K562 (cell line): ENCODE data around the gene ZBTB47. TPM values are rescaled to one million over a fixed set of nuclear protein-coding genes. Genes with fewer than 3 reads are reported as not detected.

ENCODE experiments used
- ATAC-seq: fragments of 200-7000 bp; cut with Tn5 transposase; 3 replicates; pipeline ENCODE4 v1.9.1; 2020; ENCODE audit warnings: moderate library complexity
- BruUV-seq: library from RNA; stranded (reverse); fragments of 400-500 nt; replicated peaks from 2 replicates; lab custom pipeline; 2021; lab: Mats Ljungman, UMichigan
- CTCF ChIA-PET: fragments of 300-600 bp; formaldehyde crosslinking; extraction: SDS; loops from one replicate; lab custom pipeline; 2021; ENCODE audit warnings: low intra/inter-chr PET ratio; lab: Yijun Ruan, JAX
- POLR2A ChIA-PET: fragments of 300-600, 350-650 bp; sonication (Branson Sonifier 250); formaldehyde crosslinking; extraction: SDS; loops from one replicate; lab custom pipeline; 2021; ENCODE audit warnings: antibody characterized with exemption, inconsistent platforms; lab: Yijun Ruan, JAX
- DNase-seq, 4 experiments: peaks; one replicate each; pipeline versions ENCODE4 v3.0.0 to v3.0.0-alpha.2; 2011 to 2018; ENCODE audit warnings: low spot score in 3 of 4, mixed read lengths in 3 of 4; ENCODE audit errors: extremely low read depth in 1 of 4
- FAIRE-seq: peaks from 2 replicates; lab custom pipeline; 2011; peaks lifted over from hg19 to GRCh38; lab: Jason Lieb, UNC
- H2AFZ ChIP-seq: 2 replicates; pipeline ENCODE4 v1.6.0; 2011; ENCODE audit warnings: low read depth, low read length, control low read depth, inconsistent platforms
- H3K27ac ChIP-seq: fragments of 200-600 bp; 3 replicates; pipeline ENCODE4 v1.8.0; 2011; ENCODE audit warnings: low read depth, mild to moderate bottlenecking, control low read depth, inconsistent platforms, low read length, moderate library complexity, mixed read lengths; ENCODE audit errors: extremely low read depth
- H3K27me3 ChIP-seq, 2 experiments: fragments of 300-600 bp in 1 of 2; 2 replicates in 1 of 2; 3 replicates in 1 of 2; pipeline versions ENCODE4 v1.6.0 to v1.8.0; 2011; ENCODE audit warnings: inconsistent platforms in 2 of 2, low read length in 2 of 2, mild to moderate bottlenecking in 1 of 2, mixed read lengths in 1 of 2, moderate library complexity in 1 of 2; ENCODE audit not compliant: control insufficient read depth in 2 of 2, insufficient read depth in 2 of 2
- H3K36me3 ChIP-seq: fragments of 300-600 bp; 3 replicates; pipeline ENCODE4 v1.8.0; 2011; ENCODE audit warnings: mild to moderate bottlenecking, low read length, inconsistent platforms; ENCODE audit not compliant: control insufficient read depth, insufficient read depth
- H3K4me1 ChIP-seq, 2 experiments: fragments of 200-600 bp in 1 of 2; replicated peaks in 1 of 2; 2 replicates in 1 of 2; 3 replicates in 1 of 2; pipeline versions ENCODE4 v1.5.1 to v1.8.0; 2011; ENCODE audit warnings: inconsistent platforms in 2 of 2, low read length in 2 of 2, mild to moderate bottlenecking in 1 of 2, mixed read lengths in 1 of 2, moderate library complexity in 1 of 2; ENCODE audit not compliant: control insufficient read depth in 2 of 2, insufficient read depth in 2 of 2
- H3K4me2 ChIP-seq: 2 replicates; pipeline ENCODE4 v1.6.1; 2011; ENCODE audit warnings: low read length, control low read depth, inconsistent platforms, mixed read lengths; ENCODE audit not compliant: insufficient read depth
- H3K4me3 ChIP-seq: fragments of 200-600 bp; sonication (generic), shearing (Covaris generic); 2 replicates; pipeline ENCODE4 v1.5.1; 2016; ENCODE audit warnings: control low read depth, inconsistent platforms
- H3K79me2 ChIP-seq: fragments of 200-600 bp; 3 replicates; pipeline ENCODE4 v1.8.0; 2011; ENCODE audit warnings: low read length, inconsistent platforms; ENCODE audit not compliant: control insufficient read depth, insufficient read depth
- H3K9ac ChIP-seq, 2 experiments: 2 replicates each; pipeline versions ENCODE4 v1.6.0 to v1.6.1; 2011; ENCODE audit warnings: low read depth in 2 of 2, low read length in 2 of 2, control low read depth in 1 of 2, inconsistent platforms in 1 of 2, mild to moderate bottlenecking in 1 of 2, mixed read lengths in 1 of 2; ENCODE audit not compliant: insufficient read depth in 1 of 2
- H3K9me1 ChIP-seq: one replicate; pipeline ENCODE4 v1.6.0; 2011; ENCODE audit warnings: inconsistent platforms, mild to moderate bottlenecking, low read length, moderate library complexity; ENCODE audit not compliant: control insufficient read depth, insufficient read depth
- H3K9me3 ChIP-seq: replicated peaks from 2 replicates; pipeline ENCODE4 v1.5.1; 2011; ENCODE audit warnings: low read depth, low read length, inconsistent platforms; ENCODE audit not compliant: control insufficient read depth, insufficient read depth
- H4K20me1 ChIP-seq: replicated peaks from 2 replicates; pipeline ENCODE4 v1.6.1; 2011; ENCODE audit warnings: low read length, inconsistent platforms, mixed read lengths; ENCODE audit not compliant: control insufficient read depth, insufficient read depth
- CHD1 ChIP-seq: fragments of 200-600 bp; sonication (generic); IDR thresholded peaks from one replicate; pipeline ENCODE4 v1.6.1; 2012; ENCODE audit warnings: mild to moderate bottlenecking, moderate library complexity, low read length, inconsistent platforms
- KLF10 ChIP-seq: fragments of 250-450 bp; sonication (Bioruptor Pico); IDR thresholded peaks from 2 replicates; pipeline ENCODE4 v1.6.1; 2021; ENCODE audit warnings: matching md5 sums
- MCM2 ChIP-seq: fragments of 450-650 bp; IDR thresholded peaks from 2 replicates; pipeline ENCODE4 v1.6.1; 2017; ENCODE audit warnings: low read depth, mild to moderate bottlenecking
- MTA3 ChIP-seq: fragments of 450-650 bp; formaldehyde crosslinking; IDR thresholded peaks from 2 replicates; pipeline ENCODE4 v1.6.1; 2017; ENCODE audit warnings: mild to moderate bottlenecking, borderline replicate concordance
- NR4A1 ChIP-seq, 2 experiments: fragments of 250-450 bp in 1 of 2; fragments of 450-650 bp in 1 of 2; sonication (Bioruptor Pico) in 1 of 2; IDR thresholded peaks; 2 replicates each; pipeline versions ENCODE4 v1.4.0 to v1.6.1; 2016 to 2020; ENCODE audit warnings: mild to moderate bottlenecking in 2 of 2, missing compliant biosample characterization in 1 of 2, missing genetic modification characterization in 1 of 2, moderate library complexity in 1 of 2
- PPARD ChIP-seq: fragments of 250-450 bp; sonication (Bioruptor Pico); IDR thresholded peaks from 2 replicates; pipeline ENCODE4 v1.8.0; 2022; ENCODE audit warnings: inconsistent platforms, mild to moderate bottlenecking, moderate library complexity
- RFX1 ChIP-seq: fragments of 450-650 bp; IDR thresholded peaks from 2 replicates; pipeline ENCODE4 v1.6.1; 2016; ENCODE audit warnings: mild to moderate bottlenecking, moderate library complexity
- SMC3 ChIP-seq: conservative IDR thresholded peaks from 2 replicates; pipeline ENCODE4 v1.6.1; 2011; ENCODE audit warnings: low read depth, low read length, improper control_type of control experiment; ENCODE audit not compliant: insufficient read depth
- STAT5B ChIP-seq: fragments of 250-450 bp; sonication (Bioruptor Pico); IDR thresholded peaks from 2 replicates; pipeline ENCODE4 v1.8.0; 2021; ENCODE audit warnings: mild to moderate bottlenecking, inconsistent platforms
- TBP ChIP-seq: optimal IDR thresholded peaks from 2 replicates; pipeline ENCODE3; 2011; ENCODE audit warnings: low read depth, low read length, improper control_type of control experiment
- TCFL5 ChIP-seq: fragments of 250-450 bp; sonication (Bioruptor Pico); conservative IDR thresholded peaks from 2 replicates; pipeline ENCODE4 v1.6.1; 2021; ENCODE audit warnings: mild to moderate bottlenecking, moderate library complexity, matching md5 sums
- ZNF551 ChIP-seq: fragments of 250-450 bp; sonication (Bioruptor Pico); IDR thresholded peaks from 2 replicates; pipeline ENCODE4 v1.5.0; 2021; ENCODE audit warnings: mild to moderate bottlenecking, moderate library complexity
- ZNF668 ChIP-seq: fragments of 250-450 bp; sonication (Bioruptor Pico); IDR thresholded peaks from 2 replicates; pipeline ENCODE4 v1.8.0; 2022; ENCODE audit warnings: mild to moderate bottlenecking, inconsistent platforms
- ZSCAN32 ChIP-seq: fragments of 450-650 bp; formaldehyde crosslinking; IDR thresholded peaks from 2 replicates; pipeline ENCODE4 v1.4.0; 2020; ENCODE audit warnings: mild to moderate bottlenecking, moderate library complexity
- WGBS: fragments of 100-300 bp; shearing (Covaris generic); methylation state at CpG from one replicate; pipeline ENCODE4 v1.1.6; 2016; ENCODE audit warnings: low coverage, mixed read lengths; ENCODE audit not compliant: insufficient coverage; ENCODE audit errors: missing lambda C conversion rate; 5-methylcytosine and 5-hydroxymethylcytosine counted together
- in situ Hi-C: fragments of 300-500 bp; cut with MboI; formaldehyde crosslinking; loops from 4 replicates; pipeline ENCODE4 v1.15.0; 2018; ENCODE audit warnings: inconsistent platforms, mixed read lengths
- intact Hi-C: fragments of 100-400 bp; cut with micrococcal nuclease; formaldehyde crosslinking; loops from 2 replicates; pipeline ENCODE4 v1.14.2; 2022
- polyA plus RNA-seq, 8 experiments: library from polyadenylated mRNA; depleted of rRNA in 4 of 8; stranded (reverse) in 5 of 8; unstranded in 3 of 8; fragments of >200 nt; fragmentation: Nextera tagmentation in 2 of 8; fragmentation: Illumina TruSeq in 1 of 8; extraction: Ambion mirVana in 2 of 8; extraction: Trizol in 1 of 8; gene quantifications; 2 replicates each; pipeline versions ENCODE4 v1.2.1 to v1.2.3, GENCODE V29; 2011 to 2014; ENCODE audit warnings: inconsistent platforms in 1 of 8, missing spikeins in 1 of 8
- total RNA-seq, 7 experiments: library from RNA; depleted of rRNA in 6 of 7; stranded (reverse); fragments of >200 nt in 6 of 7; fragmentation: Illumina TruSeq in 2 of 7; extraction: Trizol in 2 of 7; gene quantifications; 2 replicates each; pipeline versions ENCODE4 v1.2.1 to v1.2.3, GENCODE V29; 2011 to 2021; ENCODE audit warnings: low replicate concordance in 1 of 7
- TF ChIP-seq, protein P1 (sequence below): fragments of 450-650 bp; IDR thresholded peaks from 2 replicates; pipeline ENCODE4 v1.6.1; 2016; ENCODE audit warnings: mild to moderate bottlenecking
- TF ChIP-seq, protein P2 (sequence below): sonication (generic); formaldehyde crosslinking; IDR thresholded peaks from 2 replicates; pipeline ENCODE4 v1.8.1; 2023; ENCODE audit warnings: mild to moderate bottlenecking, missing genetic modification reagents
- TF ChIP-seq, protein P3 (sequence below): fragments of 250-450 bp; sonication (Bioruptor Pico); IDR thresholded peaks from 2 replicates; pipeline ENCODE4 v1.8.0; 2022; ENCODE audit warnings: moderate library complexity, mild to moderate bottlenecking, inconsistent platforms

ZBTB47 gene
- total and polyA plus RNA-seq, 9 of the 15 experiments (the other 6 are each of a cell fraction or from before 2014, with no cell fraction given), result 0.11 to 4.6 (median 1.7) TPM; not detected in 1

DNA sequence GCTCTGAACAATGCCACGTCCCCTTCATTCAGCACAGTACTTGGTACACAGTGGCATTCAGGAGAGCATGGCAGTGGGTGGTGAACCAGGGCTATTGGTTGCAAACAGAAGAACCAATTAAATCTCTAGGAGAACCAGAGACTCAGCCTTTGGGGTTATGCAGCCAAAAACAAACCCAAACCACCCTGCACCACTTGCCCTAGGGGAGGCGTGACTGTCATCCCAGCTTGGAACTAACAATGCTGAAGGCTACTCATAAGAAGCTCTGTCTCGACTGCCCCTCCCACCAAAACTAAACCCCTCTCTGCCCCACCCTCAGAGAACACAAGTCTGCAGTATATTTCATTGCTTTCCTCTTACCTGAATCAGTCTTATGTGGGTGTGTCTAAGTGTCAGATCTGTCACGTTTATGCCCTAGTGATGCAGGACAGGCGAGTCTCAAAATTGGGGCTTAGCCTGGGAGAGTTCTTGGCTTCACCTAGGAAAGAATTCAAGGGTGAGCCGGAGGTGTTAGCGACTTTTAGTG lies 16.6 kb downstream of the ZBTB47 start:
- intact Hi-C loops, result no loop called here
- WGBS, result 0% methylated on average over 7 of the region's 7 CpGs
- TF ChIP-seq ZNF668 (CRISPR knock-in tag), result no peak
- TF ChIP-seq STAT5B (CRISPR knock-in tag), result no peak
- TF ChIP-seq, protein P1, sequence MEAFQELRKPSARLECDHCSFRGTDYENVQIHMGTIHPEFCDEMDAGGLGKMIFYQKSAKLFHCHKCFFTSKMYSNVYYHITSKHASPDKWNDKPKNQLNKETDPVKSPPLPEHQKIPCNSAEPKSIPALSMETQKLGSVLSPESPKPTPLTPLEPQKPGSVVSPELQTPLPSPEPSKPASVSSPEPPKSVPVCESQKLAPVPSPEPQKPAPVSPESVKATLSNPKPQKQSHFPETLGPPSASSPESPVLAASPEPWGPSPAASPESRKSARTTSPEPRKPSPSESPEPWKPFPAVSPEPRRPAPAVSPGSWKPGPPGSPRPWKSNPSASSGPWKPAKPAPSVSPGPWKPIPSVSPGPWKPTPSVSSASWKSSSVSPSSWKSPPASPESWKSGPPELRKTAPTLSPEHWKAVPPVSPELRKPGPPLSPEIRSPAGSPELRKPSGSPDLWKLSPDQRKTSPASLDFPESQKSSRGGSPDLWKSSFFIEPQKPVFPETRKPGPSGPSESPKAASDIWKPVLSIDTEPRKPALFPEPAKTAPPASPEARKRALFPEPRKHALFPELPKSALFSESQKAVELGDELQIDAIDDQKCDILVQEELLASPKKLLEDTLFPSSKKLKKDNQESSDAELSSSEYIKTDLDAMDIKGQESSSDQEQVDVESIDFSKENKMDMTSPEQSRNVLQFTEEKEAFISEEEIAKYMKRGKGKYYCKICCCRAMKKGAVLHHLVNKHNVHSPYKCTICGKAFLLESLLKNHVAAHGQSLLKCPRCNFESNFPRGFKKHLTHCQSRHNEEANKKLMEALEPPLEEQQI, result no peak
- TF ChIP-seq MCM2, result no peak
- TF ChIP-seq SMC3, result no peak
- no peak for TF ChIP-seq PPARD (CRISPR knock-in tag)
- TF ChIP-seq CHD1, result no peak
- TF ChIP-seq RFX1, result no peak
- TF ChIP-seq MTA3, result no peak
- no peak for TF ChIP-seq NR4A1 (CRISPR knock-in tag; IDR thresholded peaks at IDR 0.05)
- TF ChIP-seq NR4A1 (tag; IDR thresholded peaks at IDR 0.05), result no peak
- no peak for TF ChIP-seq KLF10
- no peak for TF ChIP-seq TCFL5
- TF ChIP-seq ZSCAN32 (CRISPR knock-in tag), result no peak
- TF ChIP-seq, protein P2, sequence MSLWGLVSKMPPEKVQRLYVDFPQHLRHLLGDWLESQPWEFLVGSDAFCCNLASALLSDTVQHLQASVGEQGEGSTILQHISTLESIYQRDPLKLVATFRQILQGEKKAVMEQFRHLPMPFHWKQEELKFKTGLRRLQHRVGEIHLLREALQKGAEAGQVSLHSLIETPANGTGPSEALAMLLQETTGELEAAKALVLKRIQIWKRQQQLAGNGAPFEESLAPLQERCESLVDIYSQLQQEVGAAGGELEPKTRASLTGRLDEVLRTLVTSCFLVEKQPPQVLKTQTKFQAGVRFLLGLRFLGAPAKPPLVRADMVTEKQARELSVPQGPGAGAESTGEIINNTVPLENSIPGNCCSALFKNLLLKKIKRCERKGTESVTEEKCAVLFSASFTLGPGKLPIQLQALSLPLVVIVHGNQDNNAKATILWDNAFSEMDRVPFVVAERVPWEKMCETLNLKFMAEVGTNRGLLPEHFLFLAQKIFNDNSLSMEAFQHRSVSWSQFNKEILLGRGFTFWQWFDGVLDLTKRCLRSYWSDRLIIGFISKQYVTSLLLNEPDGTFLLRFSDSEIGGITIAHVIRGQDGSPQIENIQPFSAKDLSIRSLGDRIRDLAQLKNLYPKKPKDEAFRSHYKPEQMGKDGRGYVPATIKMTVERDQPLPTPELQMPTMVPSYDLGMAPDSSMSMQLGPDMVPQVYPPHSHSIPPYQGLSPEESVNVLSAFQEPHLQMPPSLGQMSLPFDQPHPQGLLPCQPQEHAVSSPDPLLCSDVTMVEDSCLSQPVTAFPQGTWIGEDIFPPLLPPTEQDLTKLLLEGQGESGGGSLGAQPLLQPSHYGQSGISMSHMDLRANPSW (CRISPR knock-in tag), result no peak
- no peak for TF ChIP-seq ZNF551 (CRISPR knock-in tag)
- no peak for TF ChIP-seq TBP
- TF ChIP-seq, protein P3, sequence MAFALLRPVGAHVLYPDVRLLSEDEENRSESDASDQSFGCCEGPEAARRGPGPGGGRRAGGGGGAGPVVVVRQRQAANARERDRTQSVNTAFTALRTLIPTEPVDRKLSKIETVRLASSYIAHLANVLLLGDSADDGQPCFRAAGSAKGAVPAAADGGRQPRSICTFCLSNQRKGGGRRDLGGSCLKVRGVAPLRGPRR (CRISPR knock-in tag), result no peak

More for the DNA sequence above, 16.6 kb downstream of the ZBTB47 start:
- no peaks in the 10 kb centered on the region for H3K79me2 ChIP-seq
- no peak overlapping the region for H3K4me2 ChIP-seq
- 0 out of 2 replicates have a peak, but pooled peaks cover 2% of the 10 kb centered on the region for H4K20me1 ChIP-seq
- H3K9me1 ChIP-seq, result no peaks in the 10 kb centered on the region
- H3K27me3 ChIP-seq, result peaks cover 7 to 27% of the 10 kb centered on the region in 2 experiments; a peak in 3 of 5 replicates
- in situ Hi-C loops, result no loop called here
- ChIA-PET POLR2A (interaction anchor here (0.5 to 1.1 kb wide), 5 partner anchors 9 to 43 kb away, joined by 3 read pairs; partner anchors contain the start of gene KLHL40), CTCF (no interaction called here)
- ATAC-seq (no peak), DNase-seq (peak in 1 of 4 experiments; percentile 8), FAIRE-seq (no peak)
- peaks cover 4 to 5% of the 10 kb centered on the region in 2 experiments; a peak in 4 of 5 replicates for H3K4me1 ChIP-seq
- H3K9ac ChIP-seq, result no peak overlapping the region
- no peak overlapping the region for H2AFZ ChIP-seq
- no peaks in the 10 kb centered on the region for H3K36me3 ChIP-seq
- no peak overlapping the region for H3K4me3 ChIP-seq
- BruUV-seq, result no TSS peak
- no peak overlapping the region for H3K27ac ChIP-seq
- H3K9me3 ChIP-seq, result no peaks in the 10 kb centered on the region
